ENCODE data around the gene VPS9D1.

VPS9D1 gene

DNA sequence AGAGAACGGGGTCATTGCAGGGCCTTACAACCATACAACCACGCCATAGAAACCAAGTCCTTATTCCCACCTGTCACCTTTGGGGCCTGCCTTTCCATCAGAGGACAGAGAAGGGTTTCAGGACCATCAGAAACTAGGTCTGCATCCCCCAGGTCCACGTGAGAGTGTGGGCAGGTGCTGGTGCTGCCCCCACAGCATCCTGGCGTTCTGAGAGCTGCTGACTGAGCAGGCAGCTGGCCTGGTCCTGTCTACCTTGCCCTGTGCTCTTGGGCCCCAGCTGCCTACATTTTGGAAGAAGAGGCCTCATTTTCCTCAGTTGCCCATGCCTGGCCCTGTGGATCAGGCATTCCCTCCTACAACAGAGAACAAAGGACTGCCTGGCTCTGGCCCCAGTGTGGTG is 22.2 kb upstream of the VPS9D1 start:
- in situ Hi-C loops (cut with MboI; ENCODE audit: low sequenced_read_pairs, unreplicated experiment) = no loop called here
- DNase-seq (ENCODE audit: low spot score) = no peak

DNA sequence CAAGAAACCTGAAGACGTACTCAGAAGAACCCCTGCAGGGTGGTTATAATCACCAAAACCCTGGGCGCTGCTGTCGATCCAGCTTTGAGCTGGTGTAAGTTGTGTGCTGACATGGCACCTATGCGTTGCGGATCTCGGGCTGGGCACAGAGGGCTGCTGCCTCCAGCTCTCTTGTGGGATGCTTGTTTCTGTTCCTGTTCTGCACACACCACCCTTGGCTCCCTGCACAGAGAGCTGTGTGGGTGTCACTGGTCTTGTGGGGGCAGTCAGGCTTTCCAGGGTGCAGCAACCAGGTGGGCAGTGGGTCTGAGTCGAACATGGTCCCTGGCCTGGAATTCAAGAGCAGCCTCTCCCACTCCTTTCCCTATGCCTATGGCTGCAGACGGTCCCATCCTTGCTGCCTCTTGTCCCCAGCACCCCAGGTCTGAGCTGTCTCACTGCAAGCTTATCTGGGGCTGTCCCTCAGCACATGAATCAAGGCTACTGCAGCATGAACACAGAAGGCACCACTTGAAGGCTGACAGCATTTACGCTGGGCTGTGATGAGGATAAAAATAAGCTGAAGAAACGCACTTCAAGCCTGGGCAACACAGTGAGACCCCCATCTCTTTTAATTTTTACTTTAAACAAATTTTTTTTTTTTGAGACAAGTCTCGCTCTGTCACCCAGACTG is 20.8 kb upstream of the VPS9D1 start:
- in situ Hi-C loops (cut with MboI; ENCODE audit: low sequenced_read_pairs, unreplicated experiment) = no loop called here
- no peak for DNase-seq (ENCODE audit: low spot score)
- TF ChIP-seq, protein P1, sequence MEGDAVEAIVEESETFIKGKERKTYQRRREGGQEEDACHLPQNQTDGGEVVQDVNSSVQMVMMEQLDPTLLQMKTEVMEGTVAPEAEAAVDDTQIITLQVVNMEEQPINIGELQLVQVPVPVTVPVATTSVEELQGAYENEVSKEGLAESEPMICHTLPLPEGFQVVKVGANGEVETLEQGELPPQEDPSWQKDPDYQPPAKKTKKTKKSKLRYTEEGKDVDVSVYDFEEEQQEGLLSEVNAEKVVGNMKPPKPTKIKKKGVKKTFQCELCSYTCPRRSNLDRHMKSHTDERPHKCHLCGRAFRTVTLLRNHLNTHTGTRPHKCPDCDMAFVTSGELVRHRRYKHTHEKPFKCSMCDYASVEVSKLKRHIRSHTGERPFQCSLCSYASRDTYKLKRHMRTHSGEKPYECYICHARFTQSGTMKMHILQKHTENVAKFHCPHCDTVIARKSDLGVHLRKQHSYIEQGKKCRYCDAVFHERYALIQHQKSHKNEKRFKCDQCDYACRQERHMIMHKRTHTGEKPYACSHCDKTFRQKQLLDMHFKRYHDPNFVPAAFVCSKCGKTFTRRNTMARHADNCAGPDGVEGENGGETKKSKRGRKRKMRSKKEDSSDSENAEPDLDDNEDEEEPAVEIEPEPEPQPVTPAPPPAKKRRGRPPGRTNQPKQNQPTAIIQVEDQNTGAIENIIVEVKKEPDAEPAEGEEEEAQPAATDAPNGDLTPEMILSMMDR (IDR thresholded peaks at IDR 0.05; ENCODE audit: borderline replicate concordance, control extremely low read depth, extremely low read depth, insufficient read depth, missing control alignments) = no peak

More for the DNA sequence above, 22.2 kb upstream of the VPS9D1 start:
- TF ChIP-seq, protein P1 (IDR thresholded peaks at IDR 0.05; ENCODE audit: borderline replicate concordance, control extremely low read depth, extremely low read depth, insufficient read depth, missing control alignments) = no peak

DNA sequence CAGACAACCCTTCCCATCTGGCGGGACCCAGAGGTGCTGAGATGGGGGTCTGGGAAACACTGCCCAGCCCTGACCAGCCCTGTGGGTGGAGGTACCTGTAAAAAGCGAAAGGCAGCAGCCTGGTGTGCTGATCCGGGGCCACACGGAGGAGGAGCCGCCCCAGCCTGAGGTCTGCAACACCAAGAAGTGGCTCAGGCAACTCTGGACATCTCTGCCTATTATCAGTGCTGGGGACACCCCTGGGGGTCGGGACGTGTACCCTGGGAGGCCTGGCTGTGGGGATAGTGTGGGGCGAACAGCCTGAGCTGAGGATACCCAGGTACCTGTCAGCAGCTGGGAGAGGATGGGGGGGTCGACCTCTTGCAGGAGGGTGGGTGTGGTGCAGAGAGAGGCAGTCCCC is 18.7 kb upstream of the VPS9D1 start:
- in situ Hi-C loops (cut with MboI; ENCODE audit: low sequenced_read_pairs, unreplicated experiment) = no loop called here
- DNase-seq (ENCODE audit: low spot score) = no peak
- TF ChIP-seq, protein P1 (IDR thresholded peaks at IDR 0.05; ENCODE audit: borderline replicate concordance, control extremely low read depth, extremely low read depth, insufficient read depth, missing control alignments) = no peak

DNA sequence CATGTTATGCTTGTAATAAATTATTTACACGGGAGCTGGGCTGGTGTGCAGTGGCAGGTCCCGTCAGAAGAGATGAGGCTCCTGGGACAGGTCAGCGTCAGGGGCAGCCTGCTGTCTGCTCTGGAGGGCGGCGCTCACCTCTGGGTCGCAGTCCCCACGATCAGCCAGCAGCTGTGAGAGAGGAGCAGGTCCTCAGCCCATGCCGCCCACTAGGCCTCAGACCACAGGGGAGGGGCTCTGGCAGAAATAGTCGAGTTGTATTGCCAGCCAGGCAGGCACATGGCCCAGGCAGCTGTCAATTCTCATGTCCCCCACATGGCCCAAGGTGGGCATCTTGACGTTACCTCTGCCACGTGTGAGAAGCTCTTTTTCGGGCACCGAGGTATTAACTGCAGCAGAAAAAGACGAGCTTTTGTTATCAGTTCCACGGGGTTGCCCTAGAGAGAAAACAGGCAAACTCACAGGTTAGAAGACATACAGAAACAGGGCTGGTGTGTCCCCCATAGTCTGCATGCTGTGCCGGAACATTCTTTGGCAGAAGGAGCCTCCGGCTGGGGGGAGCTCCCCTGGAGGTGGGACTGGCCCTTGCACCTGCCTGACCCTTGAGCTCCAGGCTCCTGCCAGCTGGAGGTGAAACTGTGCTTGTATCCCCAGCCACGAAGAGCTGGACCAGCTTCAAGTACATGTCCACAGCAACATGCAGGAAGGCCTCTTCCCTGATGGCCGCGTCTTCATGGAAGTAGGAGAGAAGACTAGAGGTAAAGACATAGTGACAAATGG is 18.0 kb upstream of the VPS9D1 start:
- in situ Hi-C loops (cut with MboI; ENCODE audit: low sequenced_read_pairs, unreplicated experiment) = no loop called here
- TF ChIP-seq, protein P1 (IDR thresholded peaks at IDR 0.05; ENCODE audit: borderline replicate concordance, control extremely low read depth, extremely low read depth, insufficient read depth, missing control alignments) = no peak
- no peak for DNase-seq (ENCODE audit: low spot score)

DNA sequence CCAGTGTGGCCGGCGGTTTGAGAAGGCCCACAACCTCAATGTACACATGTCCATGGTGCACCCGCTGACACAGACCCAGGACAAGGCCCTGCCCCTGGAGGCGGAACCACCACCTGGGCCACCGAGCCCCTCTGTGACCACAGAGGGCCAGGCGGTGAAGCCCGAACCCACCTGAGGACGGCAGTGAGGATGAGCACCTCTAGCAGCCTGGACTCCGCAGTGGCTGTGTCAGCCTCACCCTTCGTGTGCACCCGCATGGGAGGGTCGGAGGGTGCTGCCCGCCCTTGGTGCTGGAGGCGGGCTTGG is 17.3 kb upstream of the VPS9D1 start:
- in situ Hi-C loops (cut with MboI; ENCODE audit: low sequenced_read_pairs, unreplicated experiment) = no loop called here
- TF ChIP-seq, protein P1 (IDR thresholded peaks at IDR 0.05; ENCODE audit: borderline replicate concordance, control extremely low read depth, extremely low read depth, insufficient read depth, missing control alignments) = no peak
- DNase-seq (ENCODE audit: low spot score) = no peak

DNA sequence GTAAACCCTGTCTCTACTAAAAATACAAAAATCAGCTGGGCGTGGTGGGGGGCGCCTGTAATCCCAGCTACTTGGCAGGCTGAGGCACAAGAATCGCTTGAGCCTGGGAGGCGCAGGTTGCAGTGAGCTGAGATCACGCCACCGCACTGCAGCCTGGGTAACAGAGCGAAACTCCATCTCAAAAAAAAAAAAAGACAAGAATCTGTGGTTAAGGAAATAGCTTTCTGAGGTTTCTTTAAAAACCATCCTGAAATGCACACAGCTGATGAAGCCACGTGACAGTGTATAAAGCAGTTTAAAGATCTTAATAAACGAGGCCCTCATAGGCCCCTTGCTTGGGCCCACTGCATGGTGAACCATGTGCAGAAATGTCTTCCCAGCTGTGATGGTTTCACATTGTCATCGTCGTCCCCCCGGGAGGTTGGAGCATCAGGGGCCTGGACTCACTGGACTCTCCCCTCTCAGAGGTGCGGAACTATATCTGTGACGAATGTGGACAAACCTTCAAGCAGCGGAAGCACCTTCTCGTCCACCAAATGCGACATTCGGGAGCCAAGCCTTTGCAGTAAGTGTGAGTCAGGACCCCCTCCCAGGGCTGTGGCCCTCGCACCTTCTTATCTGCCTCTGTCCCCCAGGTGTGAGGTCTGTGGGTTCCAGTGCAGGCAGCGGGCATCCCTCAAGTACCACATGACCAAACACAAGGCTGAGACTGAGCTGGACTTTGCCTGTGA is 16.8 kb upstream of the VPS9D1 start:
- in situ Hi-C loops (cut with MboI; ENCODE audit: low sequenced_read_pairs, unreplicated experiment) = no loop called here
- no peak for DNase-seq (ENCODE audit: low spot score)
- TF ChIP-seq, protein P1 (IDR thresholded peaks at IDR 0.05; ENCODE audit: borderline replicate concordance, control extremely low read depth, extremely low read depth, insufficient read depth, missing control alignments) = no peak

Measured in GM13976 (cell line).